ENCODE measurements around the gene PDE11A.

GRCh38 chr2:177658309-177658708 is 414.3 kb downstream of the PDE11A start:
- TF ChIP-seq EP300 (IDR thresholded peaks at IDR 0.05) (no peak), CTCF (IDR thresholded peaks at IDR 0.05) (no peak)

Measured in tibial nerve (tissue), 4 donors.